NOMO-1 treated with DMSO at 0.1 percent for 48 hours (cell line): ENCODE measurements around the gene PTPN3.

Experiments used
- DNase-seq: peaks from one replicate; lab custom pipeline; 2025; ENCODE audit not compliant: unreplicated experiment; lab: John Stamatoyannopoulos, UW

PTPN3 gene

GRCh38 chr9:109454601-109455155 lies 43.4 kb downstream of the PTPN3 start:
- no peak for DNase-seq

GRCh38 chr9:109454041-109454440 lies 44.1 kb downstream of the PTPN3 start:
- no peak for DNase-seq

GRCh38 chr9:109453210-109453842 lies 44.8 kb downstream of the PTPN3 start:
- DNase-seq, result no peak

- DNase-seq, result no peak
Measured at GRCh38 chr9:109452761-109453160, 45.3 kb downstream of the PTPN3 start.

GRCh38 chr9:109451311-109452025 lies 46.6 kb downstream of the PTPN3 start:
- DNase-seq, result peak; percentile 56

- DNase-seq, result no peak
Measured at GRCh38 chr9:109450346-109450745, 47.8 kb downstream of the PTPN3 start.

GRCh38 chr9:109449036-109449798 lies 48.9 kb downstream of the PTPN3 start:
- no peak for DNase-seq

GRCh38 chr9:109448223-109448622 lies 49.9 kb downstream of the PTPN3 start:
- DNase-seq, result no peak

GRCh38 chr9:109447329-109448076 lies 50.6 kb downstream of the PTPN3 start:
- no peak for DNase-seq

- no peak for DNase-seq
Measured at GRCh38 chr9:109444771-109445320, 53.3 kb downstream of the PTPN3 start.

GRCh38 chr9:109442716-109443115 lies 55.4 kb downstream of the PTPN3 start:
- DNase-seq, result no peak

GRCh38 chr9:109441296-109441695 lies 56.8 kb downstream of the PTPN3 start:
- no peak for DNase-seq

GRCh38 chr9:109440797-109441287 lies 57.3 kb downstream of the PTPN3 start:
- peak; percentile 92 for DNase-seq

GRCh38 chr9:109440117-109440515 lies 58.0 kb downstream of the PTPN3 start:
- peak; percentile 83 for DNase-seq

GRCh38 chr9:109439378-109440116 lies 58.6 kb downstream of the PTPN3 start:
- peak; percentile 21 for DNase-seq

- DNase-seq, result peak; percentile 35
Measured at GRCh38 chr9:109437286-109437685, 60.8 kb downstream of the PTPN3 start.

GRCh38 chr9:109436071-109436470 lies 62.0 kb downstream of the PTPN3 start:
- DNase-seq, result no peak

- no peak for DNase-seq
Measured at GRCh38 chr9:109433476-109433875, 64.6 kb downstream of the PTPN3 start.

GRCh38 chr9:109430231-109430630 lies 67.9 kb downstream of the PTPN3 start:
- no peak for DNase-seq

- DNase-seq, result no peak
Measured at GRCh38 chr9:109428854-109429253, 69.3 kb downstream of the PTPN3 start.
